ENCODE data around the gene CFAP221.

CFAP221 gene

DNA sequence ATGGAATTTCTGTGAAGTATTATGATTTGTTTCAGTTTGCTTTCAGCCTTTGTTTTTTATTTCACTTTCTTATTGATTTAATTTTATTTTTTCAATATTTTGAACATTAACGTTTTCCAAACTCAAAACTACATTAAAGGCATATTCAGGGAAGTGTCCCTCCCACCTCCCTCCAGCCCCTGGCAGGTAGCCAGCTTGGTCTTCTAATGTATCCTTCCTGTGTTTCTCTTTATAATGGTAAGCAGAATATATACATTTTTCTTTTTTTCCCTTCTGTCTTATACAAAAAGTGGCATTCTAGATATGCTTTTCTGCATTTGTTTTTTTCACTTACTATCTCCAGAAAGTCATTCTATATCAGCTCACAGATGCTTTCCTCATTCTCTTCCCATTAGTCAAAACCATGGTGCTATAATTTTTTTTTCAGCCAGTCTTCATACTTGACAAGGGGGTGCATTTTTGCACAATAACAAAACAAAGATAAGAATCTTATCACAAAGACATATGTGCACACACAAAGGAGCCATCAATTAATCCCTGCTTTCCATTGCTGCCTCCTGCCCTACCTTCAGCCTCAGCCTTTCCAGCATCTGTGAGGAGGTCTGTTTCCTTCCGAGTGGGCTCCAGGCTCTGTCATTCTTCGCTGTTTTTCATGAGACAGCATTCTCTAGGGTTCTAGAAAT lies 101.1 kb downstream of the CFAP221 start:
- no peak for DNase-seq (ENCODE audit: low read depth in 2 of 2)

DNA sequence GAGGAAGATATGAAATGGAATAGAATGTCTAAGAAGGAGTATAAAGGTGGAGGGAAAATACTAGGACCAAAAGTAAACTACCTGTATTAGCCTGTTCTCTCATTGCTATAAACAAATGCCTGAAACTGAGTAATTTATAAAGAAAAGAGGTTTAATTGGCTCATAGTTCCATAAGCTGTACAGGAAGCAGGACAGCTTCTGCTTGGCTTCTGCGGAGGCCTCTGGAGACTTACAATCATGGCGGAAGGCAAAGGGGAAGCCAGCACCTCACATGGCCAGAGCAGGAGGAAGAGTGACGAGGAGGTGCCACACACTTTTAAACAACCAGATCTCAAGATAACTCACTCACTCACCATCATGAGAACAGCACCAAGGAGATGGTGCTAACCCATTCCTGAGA lies 101.9 kb downstream of the CFAP221 start:
- no peak for DNase-seq (ENCODE audit: low read depth in 2 of 2)

DNA sequence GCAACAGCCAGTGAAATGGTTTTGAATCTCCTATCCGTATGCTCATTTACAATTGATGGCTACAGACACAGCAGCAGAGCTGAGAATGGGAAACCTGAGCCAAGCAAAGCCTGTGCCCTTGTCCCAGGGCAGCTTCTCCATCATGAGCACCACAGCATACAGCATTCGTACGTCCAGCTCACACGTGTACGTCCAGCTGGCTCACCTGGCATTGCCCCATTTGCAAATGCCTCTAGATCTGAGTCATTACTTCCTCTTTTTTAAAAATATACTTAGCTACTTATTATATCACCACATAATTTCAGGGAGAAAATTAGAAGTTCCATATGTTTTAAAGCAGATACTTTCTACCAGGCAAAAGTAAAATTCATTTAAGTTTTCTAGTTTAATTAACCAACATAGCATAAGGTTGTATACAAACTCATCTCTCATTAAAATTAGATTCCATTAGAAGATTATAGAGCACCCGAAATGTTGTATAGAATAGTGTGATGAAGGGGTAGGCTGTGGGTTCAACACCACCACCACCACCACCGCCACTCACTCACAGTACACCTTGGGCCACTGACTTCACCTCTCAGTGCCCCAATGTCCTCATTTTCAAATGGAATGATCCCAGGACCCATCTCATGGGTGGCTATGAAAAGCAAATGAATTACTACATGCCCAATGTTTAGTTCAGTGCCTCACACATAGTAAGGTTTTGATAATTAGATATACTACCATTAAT lies 103.4 kb downstream of the CFAP221 start:
- DNase-seq (ENCODE audit: low read depth in 2 of 2) = no peak

DNA sequence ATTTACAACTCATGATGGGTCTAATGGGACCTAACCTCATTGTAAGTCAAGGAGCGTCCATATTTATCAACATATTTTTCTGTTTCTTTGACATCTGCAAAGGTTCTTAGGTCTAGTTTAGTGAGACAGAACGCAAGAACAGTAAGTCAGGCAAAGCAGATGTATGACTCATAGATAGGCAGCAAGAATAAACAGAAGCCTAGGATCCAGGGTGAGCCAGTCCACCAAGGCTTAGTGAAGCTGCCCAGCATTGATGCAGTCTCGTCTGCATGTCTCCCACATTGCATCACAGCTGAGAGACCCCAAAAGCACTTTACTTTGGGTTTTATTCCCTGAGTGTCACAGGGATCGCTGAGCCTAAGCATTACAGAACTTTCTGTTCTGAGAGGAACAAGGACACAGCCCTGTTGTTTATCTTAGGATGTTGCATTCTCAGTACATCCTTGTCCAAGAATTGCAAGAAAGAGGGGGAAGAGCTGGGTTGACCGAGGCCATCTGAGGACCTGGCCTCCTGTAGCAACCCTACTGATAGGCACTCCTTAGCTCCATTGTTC lies 105.2 kb downstream of the CFAP221 start:
- DNase-seq (ENCODE audit: low read depth in 2 of 2) = no peak

DNA sequence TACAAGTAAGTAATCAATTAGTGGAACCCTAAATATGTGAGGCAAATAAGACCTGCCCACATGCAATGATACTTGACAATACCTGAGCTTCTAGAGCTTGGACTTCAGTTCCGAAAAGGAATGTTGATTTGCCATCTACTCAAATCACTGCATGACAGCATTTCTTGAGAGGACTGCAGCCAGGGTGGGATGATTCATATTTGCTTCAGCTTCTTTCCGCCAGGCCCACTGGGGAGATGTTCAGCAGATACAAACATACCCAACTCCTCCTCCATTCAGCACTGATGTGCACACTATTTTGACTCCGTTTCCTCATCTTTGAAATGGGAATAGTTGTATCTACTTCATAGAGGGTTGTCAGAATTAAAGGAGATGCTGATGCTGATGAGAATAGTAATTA lies 106.0 kb downstream of the CFAP221 start:
- no peak for DNase-seq (ENCODE audit: low read depth in 2 of 2)

DNA sequence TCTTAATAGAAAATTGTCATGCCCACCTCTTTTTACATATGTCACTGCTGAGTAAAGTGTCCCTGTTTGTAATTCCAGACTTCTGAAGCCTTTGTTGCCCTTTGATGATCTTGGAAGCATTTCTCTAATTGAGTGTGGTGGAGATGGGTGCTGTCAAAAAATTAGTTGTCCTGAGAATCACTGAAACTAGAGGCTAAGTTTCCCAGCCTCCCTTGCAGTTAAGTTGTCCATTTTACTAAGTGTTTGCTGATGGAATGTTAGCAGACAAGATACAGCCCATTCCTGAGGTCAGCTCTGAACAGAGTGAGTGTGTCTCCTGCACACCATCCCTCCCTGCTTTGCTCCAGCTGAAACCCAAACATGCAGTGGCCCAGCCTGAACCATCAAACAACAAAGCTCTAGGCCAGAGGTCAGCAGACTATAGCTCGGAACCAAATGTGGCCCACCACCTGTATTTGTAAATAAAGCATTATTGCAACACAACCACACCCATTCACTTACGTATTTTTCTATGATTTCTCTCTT lies 106.7 kb downstream of the CFAP221 start:
- no peak for DNase-seq (ENCODE audit: low read depth in 2 of 2)

DNA sequence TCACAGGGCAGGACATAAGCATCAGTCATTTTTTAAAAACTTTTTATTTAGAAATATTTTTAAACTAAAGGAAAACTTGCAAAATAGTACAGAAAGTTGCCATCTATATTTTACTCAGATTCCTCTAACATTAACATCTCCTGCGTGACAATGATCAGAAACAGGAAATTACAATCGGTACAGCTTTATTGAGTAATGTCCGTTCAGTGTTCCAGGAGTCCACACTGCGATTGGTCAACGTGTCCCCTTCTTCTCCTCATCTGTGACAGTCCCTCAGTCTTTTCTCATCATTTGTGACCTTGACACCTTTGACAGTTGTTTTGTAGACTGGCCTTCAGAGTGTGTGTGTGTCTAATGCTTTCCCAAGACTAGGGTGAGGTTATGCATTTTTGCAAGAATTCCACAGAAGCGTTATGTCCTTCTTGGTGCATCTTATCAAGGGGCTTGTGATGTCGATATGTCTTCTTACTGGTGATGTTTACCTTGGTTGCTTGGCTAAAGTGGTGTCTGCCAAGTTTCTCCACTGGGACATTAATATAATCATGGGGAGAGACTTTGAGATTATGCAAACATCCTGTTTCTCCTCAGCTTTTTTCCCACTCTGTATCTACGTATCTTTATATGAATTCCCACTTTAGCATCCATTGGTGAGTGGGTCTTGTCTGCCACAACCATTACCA lies 113.4 kb downstream of the CFAP221 start:
- no peak for DNase-seq (ENCODE audit: low read depth in 2 of 2)

DNA sequence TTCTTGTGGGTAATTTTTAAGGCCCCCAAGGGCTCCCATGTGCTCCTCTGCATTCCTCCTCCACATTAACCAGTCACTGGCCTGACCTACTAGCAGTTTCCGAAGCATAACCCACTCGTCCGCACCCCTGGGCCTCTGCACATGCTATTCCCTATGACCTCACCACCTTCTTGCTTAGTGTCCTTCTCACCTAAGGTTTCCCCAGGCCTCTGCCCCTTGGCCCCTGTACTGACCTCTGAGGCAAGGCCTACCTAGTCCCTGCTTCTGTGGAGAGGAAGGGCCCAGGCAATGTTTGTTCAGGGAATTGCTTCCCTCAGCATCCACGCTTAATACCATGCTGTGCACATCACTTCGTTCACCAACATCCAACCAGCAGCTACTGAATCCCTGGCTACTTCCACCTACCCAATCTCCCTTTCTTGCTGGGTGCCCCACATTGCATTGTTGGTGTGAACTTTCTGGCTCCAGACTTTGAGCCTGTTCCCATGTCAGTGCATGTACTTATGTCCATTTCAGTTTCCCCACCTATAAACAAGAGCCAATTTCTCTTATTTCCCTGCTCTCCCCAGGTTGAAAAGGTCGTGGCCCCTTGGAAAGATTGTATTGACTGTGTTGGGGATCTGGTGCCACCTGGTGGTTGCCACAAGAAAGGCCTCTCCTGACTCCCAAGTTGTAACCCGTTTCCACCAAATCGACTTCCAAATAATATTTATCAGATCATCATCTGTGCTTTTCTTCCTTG lies 115.5 kb downstream of the CFAP221 start:
- no peak for DNase-seq (ENCODE audit: low read depth in 2 of 2)

DNA sequence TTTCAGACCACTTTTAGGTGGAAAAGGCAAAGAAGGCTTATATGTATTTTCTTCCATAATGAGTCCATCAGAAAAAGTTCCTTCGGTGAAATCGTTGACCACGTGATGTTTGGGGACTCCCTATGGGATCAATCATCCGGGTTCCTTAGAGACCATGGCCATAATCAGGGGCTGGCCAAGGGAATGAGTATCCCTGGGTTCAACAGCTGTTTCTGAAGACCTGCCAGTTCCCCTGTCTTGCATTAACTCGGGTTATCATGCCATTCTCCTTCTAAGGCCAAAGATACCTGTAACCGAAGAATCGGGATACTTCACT lies 116.1 kb downstream of the CFAP221 start:
- DNase-seq (ENCODE audit: low read depth in 2 of 2) = no peak

DNA sequence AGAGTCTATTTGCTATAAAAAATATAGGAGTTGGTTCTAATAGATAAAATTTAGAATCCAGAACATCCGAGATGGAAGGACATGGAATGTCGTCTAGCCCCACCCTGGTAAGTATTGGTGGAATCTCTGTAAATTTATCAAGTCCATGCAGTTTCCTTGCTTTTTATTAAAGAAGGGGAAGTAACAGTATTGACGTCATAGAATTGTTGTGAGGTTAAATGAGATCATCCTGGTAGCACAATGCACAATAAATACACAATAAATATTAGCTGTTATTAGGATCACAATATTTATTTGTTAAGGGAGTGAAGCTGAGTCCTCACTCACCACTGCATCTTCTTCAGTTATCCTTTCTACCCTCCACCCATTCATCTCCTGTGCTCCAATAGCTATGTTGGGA lies 118.0 kb downstream of the CFAP221 start:
- DNase-seq (ENCODE audit: low read depth in 2 of 2) = no peak

DNA sequence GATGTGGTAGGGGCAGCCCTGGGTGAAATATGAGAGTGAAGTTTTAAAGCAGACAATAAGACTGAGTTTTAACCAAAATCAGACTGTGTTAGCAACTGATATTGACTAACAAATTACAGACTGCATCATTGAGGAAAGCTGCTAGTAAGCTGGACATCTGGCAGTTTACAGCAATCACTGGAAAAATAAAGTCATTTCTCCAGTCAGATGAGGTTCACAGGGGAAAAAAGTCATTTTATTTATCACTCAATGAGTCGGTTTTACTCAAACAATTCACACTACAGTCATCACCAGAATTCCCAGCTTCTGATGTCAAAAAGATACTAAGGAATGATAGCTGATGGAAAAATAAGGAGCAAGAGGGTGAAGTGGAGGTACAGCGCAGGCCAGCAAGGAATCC lies 124.3 kb downstream of the CFAP221 start:
- DNase-seq (ENCODE audit: low read depth in 2 of 2) = no peak

DNA sequence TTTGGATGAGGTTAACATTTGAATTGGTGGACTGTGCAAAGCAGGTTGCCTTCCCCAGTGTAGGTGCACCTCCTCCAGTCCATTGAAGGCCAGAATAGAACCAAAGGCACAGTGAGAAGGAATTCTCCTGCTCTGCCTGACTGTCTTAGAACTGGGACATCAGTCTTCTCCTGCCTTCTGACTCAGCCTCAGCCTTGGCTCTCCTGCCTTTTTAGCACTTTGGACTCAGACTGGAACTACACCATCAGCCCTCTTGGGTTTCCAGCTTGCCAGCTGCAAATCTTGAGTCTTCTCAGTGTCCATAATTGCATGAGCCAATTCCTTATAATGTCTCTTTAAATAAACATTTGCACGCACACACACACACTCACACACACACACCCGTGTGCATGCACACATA lies 126.8 kb downstream of the CFAP221 start:
- DNase-seq (ENCODE audit: low read depth in 2 of 2) = no peak

DNA sequence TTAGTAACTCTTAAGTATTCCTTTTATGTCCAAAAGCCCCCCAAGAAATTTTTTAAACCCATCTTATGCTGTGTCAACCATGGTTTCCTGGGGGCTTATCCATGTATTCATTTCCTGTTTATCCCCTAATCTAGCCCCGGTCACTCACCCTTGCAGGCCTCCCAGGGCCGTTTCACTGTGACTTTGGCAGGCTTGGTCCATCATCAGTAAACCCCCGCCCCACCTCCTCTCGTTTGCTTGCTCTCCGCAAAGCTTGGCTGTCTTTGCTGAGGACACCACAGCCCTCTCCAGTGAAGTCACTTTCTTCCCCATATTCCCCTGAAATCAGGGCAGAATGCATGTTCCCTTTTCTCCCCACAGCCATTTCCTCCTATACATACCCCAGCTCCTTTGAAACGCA lies 127.5 kb downstream of the CFAP221 start:
- DNase-seq (ENCODE audit: low read depth in 2 of 2) = no peak

DNA sequence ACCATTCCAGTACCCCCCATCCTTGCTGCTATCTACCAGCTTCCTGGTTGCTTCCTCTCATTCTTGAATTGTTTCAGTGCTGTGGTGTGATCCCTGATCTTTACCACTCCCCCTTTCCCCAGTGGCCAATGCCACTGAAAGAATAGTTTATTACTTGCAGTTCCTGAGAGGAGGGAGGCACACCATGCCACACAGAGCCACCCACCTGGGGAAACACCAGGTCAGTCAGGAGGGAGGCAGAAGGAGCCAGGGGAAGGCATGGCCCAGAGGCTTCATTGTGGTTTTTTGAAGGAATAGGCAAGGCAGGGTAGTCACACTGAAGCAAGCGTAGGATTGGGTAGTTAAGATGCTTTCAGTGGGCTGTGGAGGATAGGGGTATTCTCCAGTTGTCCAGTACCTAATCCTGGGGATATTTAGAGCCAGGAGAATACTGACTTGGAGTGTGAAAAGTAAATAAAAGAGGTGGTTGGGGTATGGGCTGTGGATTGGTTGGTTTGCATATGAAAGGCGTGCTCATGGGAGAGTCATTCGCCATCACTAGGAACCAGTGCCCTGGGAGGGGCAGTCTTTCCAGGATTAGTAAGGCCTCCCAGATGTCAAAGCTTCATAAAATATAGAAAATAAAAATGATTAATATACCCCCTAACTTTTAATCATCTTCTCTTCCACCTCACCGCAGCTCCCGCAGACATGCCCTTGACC lies 128.1 kb downstream of the CFAP221 start:
- DNase-seq (ENCODE audit: low read depth in 2 of 2) = no peak

DNA sequence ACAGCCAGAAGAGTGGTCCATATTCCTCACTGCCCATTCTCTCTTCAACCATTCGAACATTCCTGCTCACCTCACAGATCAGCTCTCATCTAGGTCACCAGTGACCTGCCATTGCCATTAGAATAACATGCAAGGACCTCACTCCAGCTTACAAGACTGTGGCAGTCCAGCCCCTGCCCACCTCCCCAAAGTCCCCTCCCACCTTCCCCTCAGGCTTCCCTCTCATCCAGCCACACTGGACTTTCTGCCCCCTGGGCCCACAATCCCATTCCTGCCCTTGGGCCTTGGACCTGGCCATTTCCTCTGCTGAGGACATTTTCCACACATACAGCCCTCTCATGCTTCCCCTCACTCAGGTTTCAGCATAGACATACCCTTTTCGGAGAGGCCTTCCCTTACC lies 129.5 kb downstream of the CFAP221 start:
- DNase-seq (ENCODE audit: low read depth in 2 of 2) = no peak

DNA sequence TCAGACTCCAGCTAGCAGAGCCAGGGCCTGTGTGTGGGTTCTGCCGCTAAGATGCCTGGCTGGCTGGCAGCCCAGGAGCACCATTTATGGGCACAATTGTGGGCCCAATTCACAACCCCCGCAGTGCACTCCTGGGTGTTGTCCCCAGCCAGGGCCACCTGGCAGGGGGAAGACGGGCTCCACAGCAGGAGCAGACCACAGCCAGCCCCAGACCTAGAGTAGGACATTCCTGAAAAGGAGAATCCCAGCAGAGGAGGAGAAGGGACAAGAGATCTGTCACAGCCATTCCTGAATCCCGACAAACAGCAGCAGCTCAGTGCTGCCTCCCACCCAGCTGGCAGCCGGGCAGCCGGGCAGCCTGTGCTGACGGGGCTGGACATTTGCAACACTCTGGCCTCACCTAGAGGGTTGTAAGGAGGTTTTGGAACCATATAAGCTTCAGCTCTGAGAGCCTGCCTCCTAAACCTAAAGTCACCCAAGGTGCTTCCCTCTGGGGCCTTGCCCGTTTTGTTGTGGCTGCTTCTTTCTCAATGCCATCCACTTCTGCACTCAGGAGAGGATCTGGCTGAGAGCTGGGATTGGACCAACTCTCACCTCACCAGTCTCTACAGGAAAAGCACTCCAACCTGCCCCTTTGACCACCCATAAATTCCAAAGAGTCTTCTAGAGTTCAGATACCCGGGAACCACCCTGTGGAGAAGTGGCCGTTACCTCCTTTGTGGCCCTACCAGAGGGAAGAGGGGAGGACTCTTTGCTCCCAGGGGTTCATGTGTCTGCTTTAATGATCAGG lies 130.7 kb downstream of the CFAP221 start:
- no peak for DNase-seq (ENCODE audit: low read depth in 2 of 2)

DNA sequence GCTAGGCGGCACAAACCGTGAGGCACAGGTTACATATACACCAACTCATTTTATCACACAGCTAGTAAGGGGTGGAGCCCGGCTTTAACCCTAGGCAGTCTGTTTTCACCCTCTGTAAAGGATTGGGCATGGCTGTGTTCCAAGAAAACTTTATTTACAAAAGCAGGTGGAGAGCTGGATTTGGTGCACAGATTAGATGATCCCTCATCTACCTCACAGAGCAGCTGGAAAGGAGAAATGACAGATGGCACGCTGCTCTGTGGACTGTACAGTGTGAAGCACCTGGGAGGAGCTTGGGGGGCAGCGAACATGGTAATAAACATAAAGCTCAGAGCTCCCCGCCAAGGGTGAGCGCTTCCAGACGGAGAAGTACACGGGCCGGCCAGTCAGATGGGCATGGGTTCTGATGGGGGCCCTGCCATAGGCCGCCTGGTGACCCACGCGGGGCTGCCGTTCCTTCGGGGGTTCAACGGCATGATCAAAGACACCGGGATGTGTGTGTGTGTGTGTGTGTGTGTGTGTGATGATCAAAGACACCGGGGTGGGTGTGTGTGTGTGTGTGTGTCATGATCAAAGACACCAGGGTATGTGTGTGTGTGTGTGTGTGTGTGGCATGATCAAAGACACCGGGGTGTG lies 133.9 kb downstream of the CFAP221 start:
- DNase-seq (ENCODE audit: low read depth in 2 of 2) = no peak

DNA sequence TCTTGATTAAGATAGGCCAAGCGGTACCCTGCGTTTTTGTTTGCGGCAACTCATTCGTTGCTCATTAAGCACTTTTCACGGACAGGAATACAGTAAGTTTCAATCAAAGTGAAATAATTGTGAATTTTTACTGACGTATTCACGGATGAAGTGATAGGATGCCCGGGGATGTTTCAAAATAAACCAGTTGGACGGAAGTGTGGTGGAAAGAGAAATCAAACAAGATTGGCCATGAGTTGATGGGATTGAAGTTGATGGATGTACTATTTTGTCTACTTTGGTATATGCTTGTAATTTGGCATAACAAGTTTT lies 135.2 kb downstream of the CFAP221 start:
- DNase-seq (ENCODE audit: low read depth in 2 of 2) = no peak

DNA sequence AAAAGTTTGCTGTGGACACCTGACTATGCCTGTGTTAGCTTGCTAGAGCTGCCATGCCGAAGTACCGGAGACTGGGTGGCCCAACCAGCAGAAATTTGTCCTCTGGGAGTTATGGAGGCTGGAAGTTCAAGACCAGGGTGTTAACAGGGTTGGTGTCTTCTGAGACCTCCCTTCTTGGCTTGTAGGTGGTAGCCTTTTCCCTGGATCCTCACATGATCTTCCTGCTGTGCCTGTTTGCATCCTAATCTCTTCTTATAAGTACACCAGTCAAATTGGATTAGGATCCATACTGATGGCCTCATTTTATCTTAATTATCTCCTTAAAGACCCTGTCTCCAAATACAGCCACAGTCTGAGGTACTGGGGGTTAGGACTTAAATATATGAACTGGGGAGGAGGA lies 135.6 kb downstream of the CFAP221 start:
- no peak for DNase-seq (ENCODE audit: low read depth in 2 of 2)

DNA sequence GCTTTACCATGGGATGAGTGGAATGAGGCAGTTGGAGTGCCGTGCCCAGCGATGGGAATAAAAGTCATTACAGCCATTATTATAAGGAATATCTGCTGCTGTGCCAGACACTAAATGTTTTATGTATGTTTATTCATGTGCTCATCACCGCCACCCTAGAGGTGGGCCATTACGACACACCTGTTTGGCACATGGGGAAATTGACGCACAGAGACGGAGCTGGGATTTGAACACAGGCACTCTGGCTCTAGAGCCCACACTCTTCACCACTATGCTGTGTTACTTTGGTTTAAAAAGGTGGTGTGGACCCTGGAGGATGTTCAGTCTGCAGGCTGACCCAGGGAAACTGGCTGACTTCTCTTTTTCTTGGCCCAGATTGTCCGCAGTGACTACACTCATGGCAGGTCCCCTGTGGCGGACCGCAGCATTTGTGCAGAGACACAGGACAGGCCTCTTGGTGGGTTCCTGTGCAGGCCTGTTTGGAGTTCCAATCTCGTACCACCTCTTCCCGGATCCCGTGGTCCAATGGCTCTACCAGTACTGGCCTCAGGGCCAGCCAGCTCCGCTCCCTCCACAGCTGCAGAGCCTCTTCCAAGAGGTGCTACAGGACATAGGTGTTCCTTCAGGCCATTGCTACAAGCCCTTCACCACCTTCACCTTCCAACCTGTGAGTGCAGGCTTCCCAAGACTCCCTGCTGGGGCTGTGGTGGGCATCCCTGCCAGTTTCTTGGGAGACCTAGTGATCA lies 136.4 kb downstream of the CFAP221 start:
- no peak for DNase-seq (ENCODE audit: low read depth in 2 of 2)

Data from stimulated activated CD8-positive, alpha-beta memory T cell treated with anti-CD3 and anti-CD28 coated beads, Interleukin-15, amount 100 ng/mL, for 48 hours (primary cell).